Measurements from ENCODE around the gene GRB7.

DNA sequence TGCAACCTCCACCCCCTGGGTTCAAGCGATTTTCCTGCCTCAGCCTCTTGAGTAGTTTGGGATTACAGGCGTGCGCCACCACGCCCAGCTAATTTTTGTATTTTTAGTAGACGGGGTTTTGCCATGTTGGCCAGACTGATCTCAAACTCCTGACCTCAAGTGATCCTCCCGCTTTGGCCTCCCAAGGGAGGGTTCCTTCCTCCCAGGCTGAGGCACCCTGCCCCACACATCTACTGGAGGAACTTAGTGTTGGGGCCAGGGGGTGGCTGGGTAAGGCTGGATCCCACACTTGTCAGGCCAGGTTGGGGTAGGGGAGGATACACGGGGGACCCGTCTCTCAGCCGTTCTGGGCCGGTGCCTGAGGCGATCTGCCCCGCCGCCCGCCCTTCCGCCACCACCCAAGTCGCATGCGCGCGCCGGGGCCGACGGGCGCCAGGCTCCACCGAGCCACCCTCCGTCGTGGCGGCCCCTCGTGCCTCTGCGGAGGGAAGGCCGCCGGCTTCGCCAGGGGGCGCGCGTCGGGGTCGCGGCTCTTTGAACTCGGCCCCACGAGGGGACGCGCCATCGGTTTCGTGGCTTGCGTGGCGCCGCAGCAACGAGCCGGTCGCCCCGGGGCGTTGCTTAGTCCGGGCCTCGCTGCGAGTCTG is 15.9 kb downstream of the GRB7 start:
- TF ChIP-seq, protein P1, sequence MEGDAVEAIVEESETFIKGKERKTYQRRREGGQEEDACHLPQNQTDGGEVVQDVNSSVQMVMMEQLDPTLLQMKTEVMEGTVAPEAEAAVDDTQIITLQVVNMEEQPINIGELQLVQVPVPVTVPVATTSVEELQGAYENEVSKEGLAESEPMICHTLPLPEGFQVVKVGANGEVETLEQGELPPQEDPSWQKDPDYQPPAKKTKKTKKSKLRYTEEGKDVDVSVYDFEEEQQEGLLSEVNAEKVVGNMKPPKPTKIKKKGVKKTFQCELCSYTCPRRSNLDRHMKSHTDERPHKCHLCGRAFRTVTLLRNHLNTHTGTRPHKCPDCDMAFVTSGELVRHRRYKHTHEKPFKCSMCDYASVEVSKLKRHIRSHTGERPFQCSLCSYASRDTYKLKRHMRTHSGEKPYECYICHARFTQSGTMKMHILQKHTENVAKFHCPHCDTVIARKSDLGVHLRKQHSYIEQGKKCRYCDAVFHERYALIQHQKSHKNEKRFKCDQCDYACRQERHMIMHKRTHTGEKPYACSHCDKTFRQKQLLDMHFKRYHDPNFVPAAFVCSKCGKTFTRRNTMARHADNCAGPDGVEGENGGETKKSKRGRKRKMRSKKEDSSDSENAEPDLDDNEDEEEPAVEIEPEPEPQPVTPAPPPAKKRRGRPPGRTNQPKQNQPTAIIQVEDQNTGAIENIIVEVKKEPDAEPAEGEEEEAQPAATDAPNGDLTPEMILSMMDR (IDR thresholded peaks at IDR 0.05; ENCODE audit: low read depth, low read length), result no peak
- no peak for TF ChIP-seq EZH2phosphoT487 (IDR thresholded peaks at IDR 0.05; ENCODE audit: low read depth)
